Suprapubic skin (tissue), 4 donors: Measurements from ENCODE around the gene ADGRB3. TPM values are rescaled to one million over a fixed set of nuclear protein-coding genes. Genes with fewer than 3 reads are reported as not detected.

Source experiments
- DNase-seq, 2 donors: peaks; one replicate each; pipeline ENCODE4 v3.0.0-alpha.2; 2019; ENCODE audit warnings: low spot score in 2 of 2
- H3K27ac ChIP-seq: fragments of 200-600 bp; sonication (generic); one replicate; pipeline ENCODE4 v1.5.1; 2019
- H3K27me3 ChIP-seq: fragments of 200-600 bp; sonication (generic); one replicate; pipeline ENCODE4 v1.5.1; 2019
- H3K36me3 ChIP-seq: fragments of 200-600 bp; sonication (generic); one replicate; pipeline ENCODE4 v1.5.1; 2019
- H3K4me1 ChIP-seq: fragments of 200-600 bp; sonication (generic); one replicate; pipeline ENCODE4 v1.5.1; 2019
- H3K4me3 ChIP-seq: fragments of 200-600 bp; sonication (generic); one replicate; pipeline ENCODE4 v1.5.1; 2019; ENCODE audit warnings: mild to moderate bottlenecking
- H3K9me3 ChIP-seq: fragments of 200-600 bp; sonication (generic); one replicate; pipeline ENCODE4 v1.5.1; 2019
- EP300 ChIP-seq: sonication (generic); formaldehyde crosslinking; IDR thresholded peaks from one replicate; pipeline ENCODE4 v1.6.1; 2017; ENCODE audit warnings: antibody characterized with exemption
- POLR2A ChIP-seq, 2 donors: fragments of 450-650 bp; IDR thresholded peaks; one replicate each; pipeline ENCODE4 v1.6.1; 2017; ENCODE audit warnings: antibody characterized with exemption in 2 of 2, mild to moderate bottlenecking in 2 of 2, moderate library complexity in 2 of 2
- POLR2AphosphoS5 ChIP-seq, 3 donors: sonication (generic); formaldehyde crosslinking; IDR thresholded peaks; one replicate each; pipeline ENCODE4 v1.6.1; 2017; ENCODE audit warnings: antibody characterized with exemption in 3 of 3
- WGBS: methylation state at CpG from one replicate; pipeline ENCODE4 v1.1.5; 2018; 5-methylcytosine and 5-hydroxymethylcytosine counted together
- total RNA-seq, 4 donors: library from RNA; depleted of rRNA; stranded (reverse); fragments of >200 nt; gene quantifications; one replicate each; pipeline ENCODE4 v1.1.0, GENCODE V29; 2016
- TF ChIP-seq, protein P1 (sequence below), 2 donors: fragments of 200-600 bp in 1 of 2; fragments of 450-650 bp in 1 of 2; sonication (generic) in 1 of 2; IDR thresholded peaks; one replicate each; pipeline ENCODE4 v1.5.1; 2016 to 2019; ENCODE audit warnings: antibody characterized with exemption in 2 of 2, mild to moderate bottlenecking in 1 of 2, moderate library complexity in 1 of 2

The ADGRB3 gene
- total RNA-seq, 4 donors from 2014 or later, result 0.42 to 2.2 (median 1.3) TPM

DNA sequence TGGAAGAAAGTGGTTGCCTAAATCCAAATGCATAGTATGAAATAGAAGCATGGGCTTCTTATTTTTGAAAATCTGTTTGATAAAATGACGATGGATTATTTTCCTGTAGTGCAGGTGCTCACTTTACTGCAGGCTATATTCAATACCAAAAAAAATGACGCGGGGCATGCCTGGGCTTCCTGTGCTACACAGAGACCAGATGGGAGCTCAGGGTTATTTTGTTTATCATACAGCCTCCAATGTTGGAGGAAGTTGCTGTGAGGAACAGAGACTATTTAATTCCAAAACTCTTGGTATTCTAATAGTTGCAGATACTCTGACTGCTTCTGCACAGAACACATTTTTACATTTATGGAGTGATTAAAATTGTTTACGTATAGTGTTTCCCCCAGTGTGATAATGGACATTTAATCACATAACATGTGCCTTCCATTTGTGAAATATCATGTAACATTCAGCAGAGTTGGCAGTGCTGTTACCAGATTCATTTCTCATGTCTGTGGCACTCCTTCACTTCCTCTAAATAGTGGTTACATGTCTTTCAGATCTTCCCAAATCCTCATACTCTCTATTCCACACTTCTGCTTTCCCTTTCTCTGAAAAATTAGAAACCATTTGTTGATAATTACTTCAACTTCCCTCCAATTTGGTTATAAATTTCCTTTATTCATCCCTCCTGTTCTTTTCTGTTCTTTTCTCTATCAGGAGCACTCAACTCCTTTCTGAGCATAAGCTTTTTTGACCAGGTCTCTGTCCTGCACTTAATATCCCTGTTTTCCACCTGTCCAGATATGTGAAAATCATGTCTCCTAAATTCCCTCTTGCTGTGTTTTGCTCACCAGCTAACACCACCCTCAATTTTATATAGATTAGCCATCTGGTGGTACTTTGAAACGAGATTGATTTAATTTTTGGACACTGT, 121.6 kb downstream of the ADGRB3 start:
- TF ChIP-seq EP300 (no peak), POLR2A (IDR thresholded peaks at IDR 0.05) (no peak), POLR2AphosphoS5 (IDR thresholded peaks at IDR 0.05) (no peak)
- TF ChIP-seq, protein P1, sequence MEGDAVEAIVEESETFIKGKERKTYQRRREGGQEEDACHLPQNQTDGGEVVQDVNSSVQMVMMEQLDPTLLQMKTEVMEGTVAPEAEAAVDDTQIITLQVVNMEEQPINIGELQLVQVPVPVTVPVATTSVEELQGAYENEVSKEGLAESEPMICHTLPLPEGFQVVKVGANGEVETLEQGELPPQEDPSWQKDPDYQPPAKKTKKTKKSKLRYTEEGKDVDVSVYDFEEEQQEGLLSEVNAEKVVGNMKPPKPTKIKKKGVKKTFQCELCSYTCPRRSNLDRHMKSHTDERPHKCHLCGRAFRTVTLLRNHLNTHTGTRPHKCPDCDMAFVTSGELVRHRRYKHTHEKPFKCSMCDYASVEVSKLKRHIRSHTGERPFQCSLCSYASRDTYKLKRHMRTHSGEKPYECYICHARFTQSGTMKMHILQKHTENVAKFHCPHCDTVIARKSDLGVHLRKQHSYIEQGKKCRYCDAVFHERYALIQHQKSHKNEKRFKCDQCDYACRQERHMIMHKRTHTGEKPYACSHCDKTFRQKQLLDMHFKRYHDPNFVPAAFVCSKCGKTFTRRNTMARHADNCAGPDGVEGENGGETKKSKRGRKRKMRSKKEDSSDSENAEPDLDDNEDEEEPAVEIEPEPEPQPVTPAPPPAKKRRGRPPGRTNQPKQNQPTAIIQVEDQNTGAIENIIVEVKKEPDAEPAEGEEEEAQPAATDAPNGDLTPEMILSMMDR (IDR thresholded peaks at IDR 0.05), result no peak
- no peak overlapping the region for H3K4me3 ChIP-seq
- DNase-seq, result no peak
- H3K27me3 ChIP-seq, result no peaks in the 10 kb centered on the region
- H3K9me3 ChIP-seq, result no peaks in the 10 kb centered on the region
- H3K27ac ChIP-seq, result no peak overlapping the region
- H3K4me1 ChIP-seq, result no peaks in the 10 kb centered on the region
- no peaks in the 10 kb centered on the region for H3K36me3 ChIP-seq
- 21% methylated on average over 5 of the region's 5 CpGs for WGBS

DNA sequence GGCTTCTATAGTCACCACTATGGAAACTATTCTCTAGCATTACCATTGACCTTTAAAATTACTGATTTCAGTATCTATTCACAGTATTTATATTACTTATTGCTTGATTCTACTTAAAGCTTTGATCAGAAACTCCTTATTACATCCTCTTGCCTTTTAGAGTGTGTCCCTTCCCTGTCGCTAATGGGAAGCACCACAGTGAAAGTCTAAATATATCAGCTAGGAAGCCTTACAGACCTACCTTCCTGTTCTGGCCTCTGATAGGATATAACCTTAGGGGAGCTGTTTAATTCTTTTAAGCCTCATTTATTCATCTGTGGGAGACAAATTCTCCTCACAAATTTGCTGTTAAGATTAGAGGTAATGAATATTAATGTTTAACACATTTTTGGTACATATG, 122.7 kb downstream of the ADGRB3 start:
- 73% methylated on average over 1 of the region's 1 CpG for WGBS
- TF ChIP-seq EP300 (no peak), POLR2A (IDR thresholded peaks at IDR 0.05) (no peak), POLR2AphosphoS5 (IDR thresholded peaks at IDR 0.05) (no peak)
- TF ChIP-seq, protein P1 (IDR thresholded peaks at IDR 0.05), result no peak
- no peak for DNase-seq
- Histone ChIP-seq H3K27ac (no peak overlapping the region), H3K4me1 (no peaks in the 10 kb centered on the region), H3K27me3 (no peaks in the 10 kb centered on the region), H3K4me3 (no peak overlapping the region), H3K36me3 (no peaks in the 10 kb centered on the region), H3K9me3 (no peaks in the 10 kb centered on the region)

DNA sequence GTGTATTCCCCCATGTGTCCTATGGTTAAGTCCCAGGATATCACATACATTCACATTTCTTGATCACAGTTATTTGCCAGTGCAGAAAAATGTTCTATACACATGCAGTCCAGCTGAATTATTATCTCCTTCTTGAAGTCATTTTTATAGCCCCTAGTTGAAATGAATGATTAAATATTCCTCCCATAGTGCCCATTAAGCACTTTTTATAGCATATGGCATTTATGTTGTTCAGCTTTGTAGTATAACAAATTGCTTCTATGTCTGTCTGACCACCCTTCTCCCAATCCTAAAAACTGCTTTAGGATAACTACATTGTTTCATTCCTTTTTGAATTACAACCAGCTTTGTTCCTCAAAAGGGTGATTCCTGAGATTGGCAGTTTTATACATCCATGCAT, 123.5 kb downstream of the ADGRB3 start:
- no peak for DNase-seq
- H3K36me3 ChIP-seq, result no peaks in the 10 kb centered on the region
- TF ChIP-seq, protein P1 (IDR thresholded peaks at IDR 0.05), result no peak
- TF ChIP-seq EP300, result no peak
- no peak overlapping the region for H3K27ac ChIP-seq
- no peaks in the 10 kb centered on the region for H3K9me3 ChIP-seq
- no peaks in the 10 kb centered on the region for H3K4me1 ChIP-seq
- H3K27me3 ChIP-seq, result no peaks in the 10 kb centered on the region
- H3K4me3 ChIP-seq, result no peak overlapping the region

DNA sequence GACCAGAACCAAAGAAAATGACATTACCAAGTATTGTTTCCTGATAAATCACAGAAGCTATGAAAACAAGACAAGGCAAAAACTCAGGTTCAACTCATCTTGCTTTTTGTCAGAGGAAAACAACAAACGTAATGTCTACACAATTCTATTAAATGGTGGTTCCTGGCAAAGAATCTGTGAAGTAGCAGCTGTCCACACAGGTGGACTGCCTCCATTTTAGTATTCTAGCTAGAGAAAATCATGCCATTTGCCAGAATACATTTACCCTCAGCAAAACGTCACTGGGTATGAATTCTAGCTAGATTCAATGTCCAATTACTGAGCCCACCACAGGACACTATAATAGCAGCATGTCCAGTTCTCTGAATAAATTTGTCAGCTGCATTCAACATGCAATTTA, 125.4 kb downstream of the ADGRB3 start:
- H3K27me3 ChIP-seq, result no peaks in the 10 kb centered on the region
- H3K27ac ChIP-seq, result no peak overlapping the region
- H3K4me3 ChIP-seq, result no peak overlapping the region
- no peaks in the 10 kb centered on the region for H3K36me3 ChIP-seq
- H3K4me1 ChIP-seq, result no peaks in the 10 kb centered on the region
- no peaks in the 10 kb centered on the region for H3K9me3 ChIP-seq
- TF ChIP-seq POLR2A (IDR thresholded peaks at IDR 0.05), result no peak
- TF ChIP-seq, protein P1 (IDR thresholded peaks at IDR 0.05), result no peak
- TF ChIP-seq EP300, result no peak
- TF ChIP-seq POLR2AphosphoS5 (IDR thresholded peaks at IDR 0.05), result no peak
- no peak for DNase-seq
- 76% methylated on average over 2 of the region's 2 CpGs for WGBS

DNA sequence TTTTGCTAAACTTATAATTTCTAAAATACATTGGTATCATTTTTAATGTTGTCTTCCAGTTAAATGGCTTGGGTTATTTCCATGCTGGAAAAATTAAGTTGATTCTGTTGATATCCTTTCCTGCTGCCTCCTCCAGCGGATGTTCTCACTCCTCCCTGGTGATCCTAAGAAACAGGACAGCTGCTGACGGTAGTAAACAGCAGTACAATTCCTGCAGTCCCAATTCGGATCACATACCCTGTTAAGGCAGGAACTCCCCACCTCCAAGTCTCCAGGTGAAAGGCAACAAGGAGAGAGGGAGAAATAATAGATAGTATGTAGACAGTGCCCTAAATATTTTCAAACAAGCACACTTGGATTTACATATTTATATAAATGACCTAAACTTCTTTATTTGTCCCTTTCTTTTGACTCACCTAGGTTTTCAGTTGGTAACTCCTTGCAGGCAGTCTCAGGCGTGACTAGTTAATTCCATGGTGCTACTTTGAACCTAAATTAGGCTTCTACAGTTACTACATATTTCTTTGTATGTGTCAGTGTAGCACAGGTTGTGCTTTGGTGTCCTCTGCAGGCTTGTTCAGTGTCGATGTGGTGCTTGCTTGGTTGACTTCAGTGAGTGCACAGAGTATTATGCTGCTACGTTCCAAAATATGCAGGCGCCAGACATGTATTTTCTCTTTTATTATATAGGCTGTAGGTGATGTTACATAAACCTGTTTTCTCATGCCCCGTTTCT, 126.0 kb downstream of the ADGRB3 start:
- no peak overlapping the region for H3K27ac ChIP-seq
- TF ChIP-seq, protein P1 (IDR thresholded peaks at IDR 0.05), result no peak
- TF ChIP-seq POLR2A (IDR thresholded peaks at IDR 0.05) (no peak), EP300 (no peak), POLR2AphosphoS5 (IDR thresholded peaks at IDR 0.05) (no peak)
- no peaks in the 10 kb centered on the region for H3K36me3 ChIP-seq
- no peak overlapping the region for H3K4me3 ChIP-seq
- H3K4me1 ChIP-seq, result no peaks in the 10 kb centered on the region
- 80% methylated on average over 8 of the region's 8 CpGs for WGBS
- DNase-seq, result no peak
- H3K9me3 ChIP-seq, result no peaks in the 10 kb centered on the region
- no peaks in the 10 kb centered on the region for H3K27me3 ChIP-seq
